Gastroesophageal sphincter (tissue), 4 donors: ENCODE measurements around the gene NRXN3. TPM values are rescaled to one million over a fixed set of nuclear protein-coding genes. Genes with fewer than 3 reads are reported as not detected.

Experiments used
- ATAC-seq: fragments of 150-250 bp; one replicate; pipeline ENCODE4 v1.9.1; 2016; ENCODE audit warnings: mild to moderate bottlenecking, moderate library complexity
- H3K27ac ChIP-seq, 4 donors: fragments of 200-600 bp; sonication (generic) in 3 of 4; 1 replicate in 3 of 4; 2 replicates in 1 of 4; pipeline ENCODE4 v1.5.1; 2016 to 2019
- H3K27me3 ChIP-seq: fragments of 200-600 bp; sonication (generic); one replicate; pipeline ENCODE4 v1.5.1; 2019
- H3K36me3 ChIP-seq, 2 donors: fragments of 200-600 bp; sonication (generic); one replicate each; pipeline ENCODE4 v1.5.1; 2019; ENCODE audit warnings: control low read depth in 1 of 2
- H3K4me1 ChIP-seq, 3 donors: fragments of 200-600 bp; sonication (generic); 1 replicate in 2 of 3; 2 replicates in 1 of 3; pipeline ENCODE4 v1.5.1; 2016 to 2019; ENCODE audit warnings: control low read depth in 2 of 3
- H3K4me3 ChIP-seq, 2 donors: fragments of 200-600 bp; sonication (generic); one replicate each; pipeline ENCODE4 v1.5.1; 2019; ENCODE audit warnings: mild to moderate bottlenecking in 1 of 2, moderate library complexity in 1 of 2
- H3K9me3 ChIP-seq, 3 donors: fragments of 200-600 bp; sonication (generic); one replicate each; pipeline ENCODE4 v1.5.1; 2017 to 2019; ENCODE audit warnings: control low read depth in 2 of 3
- CTCF ChIP-seq, 4 experiments: fragments of 200-600 bp in 2 of 4; fragments of 450-650 bp in 2 of 4; sonication (generic) in 1 of 4; IDR thresholded peaks; one replicate each; pipeline ENCODE4 v1.5.1; 2017 to 2019; ENCODE audit warnings: antibody characterized with exemption in 4 of 4, mild to moderate bottlenecking in 2 of 4, moderate library complexity in 2 of 4
- EP300 ChIP-seq: sonication (generic); formaldehyde crosslinking; IDR thresholded peaks from one replicate; pipeline ENCODE4 v1.6.1; 2017; ENCODE audit warnings: antibody characterized with exemption, mild to moderate bottlenecking
- POLR2A ChIP-seq, 2 donors: fragments of 450-650 bp; IDR thresholded peaks; one replicate each; pipeline ENCODE4 v1.6.1; 2017; ENCODE audit warnings: antibody characterized with exemption in 2 of 2, mild to moderate bottlenecking in 2 of 2, moderate library complexity in 1 of 2
- POLR2AphosphoS5 ChIP-seq: sonication (generic); formaldehyde crosslinking; IDR thresholded peaks from one replicate; pipeline ENCODE4 v1.6.1; 2017; ENCODE audit warnings: antibody characterized with exemption
- WGBS, 2 donors: methylation state at CpG; one replicate each; pipeline ENCODE4 v1.1.5; 2018; ENCODE audit warnings: low coverage in 1 of 2; 5-methylcytosine and 5-hydroxymethylcytosine counted together
- total RNA-seq, 4 donors: library from RNA; depleted of rRNA; stranded (reverse); fragments of >200 nt; gene quantifications; one replicate each; pipeline ENCODE4 v1.1.0, GENCODE V29; 2016

Gene NRXN3
- total RNA-seq, 4 donors from 2014 or later, result 74.2 to 192 (median 98.2) TPM

- Histone ChIP-seq H3K9me3 (no peaks in the 10 kb centered on the region), H3K27ac (no peak overlapping the region), H3K36me3 (no peaks in the 10 kb centered on the region), H3K4me3 (no peak overlapping the region), H3K27me3 (peaks cover 4% of the 10 kb centered on the region), H3K4me1 (no peaks in the 10 kb centered on the region)
- WGBS, 2 donors, result 51 to 74% methylated on average over 2 of the region's 2 CpGs
- no peak for ATAC-seq
- TF ChIP-seq CTCF (IDR thresholded peaks at IDR 0.05) (no peak), EP300 (no peak), POLR2A (IDR thresholded peaks at IDR 0.05) (no peak), POLR2AphosphoS5 (no peak)
These were observed 703.4 kb downstream of the NRXN3 start for GRCh38 chr14:78873581-78873980.

- Histone ChIP-seq H3K27ac (no peak overlapping the region), H3K4me1 (no peaks in the 10 kb centered on the region), H3K27me3 (peaks cover 4% of the 10 kb centered on the region), H3K36me3 (no peaks in the 10 kb centered on the region), H3K4me3 (no peak overlapping the region), H3K9me3 (no peaks in the 10 kb centered on the region)
- 18 to 38% methylated on average over 2 of the region's 2 CpGs for WGBS, 2 donors
- no peak for ATAC-seq
- TF ChIP-seq POLR2AphosphoS5 (no peak), EP300 (no peak), CTCF (IDR thresholded peaks at IDR 0.05) (no peak), POLR2A (IDR thresholded peaks at IDR 0.05) (no peak)
These were observed 704.9 kb downstream of the NRXN3 start for GRCh38 chr14:78875049-78875448.

- no peak for TF ChIP-seq POLR2AphosphoS5
- no peak for TF ChIP-seq EP300
- no peak for TF ChIP-seq POLR2A (IDR thresholded peaks at IDR 0.05)
- TF ChIP-seq CTCF (IDR thresholded peaks at IDR 0.05), result no peak
- ATAC-seq, result no peak
- peaks cover 0 to 7% (median 0%) of the 10 kb centered on the region in 3 donors for H3K9me3 ChIP-seq
- no peaks in the 10 kb centered on the region for H3K27me3 ChIP-seq
- H3K27ac ChIP-seq, result no peak overlapping the region
- no peaks in the 10 kb centered on the region for H3K36me3 ChIP-seq
- no peak overlapping the region for H3K4me3 ChIP-seq
- no peaks in the 10 kb centered on the region for H3K4me1 ChIP-seq
These were observed 715.7 kb downstream of the NRXN3 start for GRCh38 chr14:78885884-78886283.

GRCh38 chr14:78897443-78897842 is 727.3 kb downstream of the NRXN3 start:
- H3K9me3 ChIP-seq, result peaks cover 0 to 7% (median 0%) of the 10 kb centered on the region in 3 donors
- TF ChIP-seq CTCF (IDR thresholded peaks at IDR 0.05) (no peak), EP300 (no peak), POLR2A (IDR thresholded peaks at IDR 0.05) (no peak), POLR2AphosphoS5 (no peak)
- H3K27me3 ChIP-seq, result no peaks in the 10 kb centered on the region
- no peaks in the 10 kb centered on the region for H3K4me1 ChIP-seq
- WGBS, 2 donors, result 40 to 63% methylated on average over 2 of the region's 2 CpGs
- H3K4me3 ChIP-seq, result no peak overlapping the region
- no peaks in the 10 kb centered on the region for H3K36me3 ChIP-seq
- ATAC-seq, result no peak
- H3K27ac ChIP-seq, result no peak overlapping the region

GRCh38 chr14:78902010-78902623 is 731.9 kb downstream of the NRXN3 start:
- H3K27ac ChIP-seq, result no peak overlapping the region
- H3K36me3 ChIP-seq, result no peaks in the 10 kb centered on the region
- no peak overlapping the region for H3K4me3 ChIP-seq
- no peak for TF ChIP-seq POLR2A (IDR thresholded peaks at IDR 0.05)
- TF ChIP-seq POLR2AphosphoS5, result no peak
- peak in 2 of 4 experiments; percentile 10 to 42 for TF ChIP-seq CTCF (IDR thresholded peaks at IDR 0.05)
- no peaks in the 10 kb centered on the region for H3K27me3 ChIP-seq
- WGBS, 2 donors, result 4 to 5% methylated on average over 5 of the region's 5 CpGs
- H3K9me3 ChIP-seq, result no peaks in the 10 kb centered on the region
- ATAC-seq, result no peak
- H3K4me1 ChIP-seq, result no peaks in the 10 kb centered on the region
